Lower lobe of right lung (tissue), 2 donors: Measurements from ENCODE around the gene MYO5B. TPM values are rescaled to one million over a fixed set of nuclear protein-coding genes. Genes with fewer than 3 reads are reported as not detected.

Experiments
- ATAC-seq, 2 donors: fragments of 200-7000 bp; cut with Tn5 transposase; one replicate each; pipeline ENCODE4 v1.9.1; 2020 to 2022; ENCODE audit warnings: mild to moderate bottlenecking in 2 of 2, moderate library complexity in 2 of 2
- DNase-seq: peaks from one replicate; pipeline ENCODE4 v3.0.0-alpha.2; 2020
- H3K27ac ChIP-seq: fragments of 200-600 bp; one replicate; pipeline ENCODE4 v1.8.0; 2022
- H3K27me3 ChIP-seq: fragments of 200-600 bp; one replicate; pipeline ENCODE4 v1.8.0; 2022; ENCODE audit warnings: low read depth
- H3K36me3 ChIP-seq: fragments of 200-600 bp; one replicate; pipeline ENCODE4 v1.8.0; 2022; ENCODE audit warnings: mild to moderate bottlenecking
- H3K4me1 ChIP-seq: fragments of 200-600 bp; one replicate; pipeline ENCODE4 v1.8.0; 2022
- H3K4me3 ChIP-seq: fragments of 200-600 bp; one replicate; pipeline ENCODE4 v1.8.0; 2022; ENCODE audit warnings: mild to moderate bottlenecking
- H3K9me3 ChIP-seq: fragments of 200-600 bp; one replicate; pipeline ENCODE4 v1.8.0; 2022
- CTCF ChIP-seq: fragments of 200-600 bp; IDR thresholded peaks from one replicate; pipeline ENCODE4 v1.8.0; 2022; ENCODE audit warnings: antibody characterized with exemption, mild to moderate bottlenecking
- intact Hi-C: fragments of 100-400 bp; cut with DNase I; formaldehyde crosslinking; loops from one replicate; pipeline ENCODE4 v1.11.0; 2022
- total RNA-seq: library from RNA; stranded (reverse); fragmentation: NEBNext Ultra II Directional; extraction: Animal tissue kit (Norgen Biotek cat#: 25700); gene quantifications from one replicate; pipeline ENCODE4 v1.2.1, GENCODE V29; 2021
- donor health status: DM: no; HTN: yes; CAD: no; lungs with severe emphysema.

The MYO5B gene
- total RNA-seq, 1 donor from 2014 or later, result 23.3 TPM

- no peaks in the 10 kb centered on the region for H3K36me3 ChIP-seq
- intact Hi-C loops, result no loop called here
- H3K4me1 ChIP-seq, result peaks cover 6% of the 10 kb centered on the region
- no peaks in the 10 kb centered on the region for H3K9me3 ChIP-seq
- no peak for TF ChIP-seq CTCF
- DNase-seq (no peak), ATAC-seq (no peak)
- H3K4me3 ChIP-seq, result no peak overlapping the region
- no peaks in the 10 kb centered on the region for H3K27me3 ChIP-seq
- no peak overlapping the region for H3K27ac ChIP-seq
These were observed 341.9 kb downstream of the MYO5B start for GRCh38 chr18:49853011-49853410.

GRCh38 chr18:49851624-49852023 is 343.3 kb downstream of the MYO5B start:
- Histone ChIP-seq H3K27me3 (no peaks in the 10 kb centered on the region), H3K36me3 (peaks cover 5% of the 10 kb centered on the region), H3K9me3 (no peaks in the 10 kb centered on the region), H3K27ac (no peak overlapping the region), H3K4me3 (no peak overlapping the region), H3K4me1 (peaks cover 6% of the 10 kb centered on the region)
- DNase-seq (no peak), ATAC-seq (no peak)
- no peak for TF ChIP-seq CTCF
- intact Hi-C loops, result no loop called here

- no peak overlapping the region for H3K4me3 ChIP-seq
- intact Hi-C loops, result no loop called here
- ATAC-seq (no peak), DNase-seq (no peak)
- H3K27ac ChIP-seq, result no peak overlapping the region
- no peak for TF ChIP-seq CTCF
- H3K36me3 ChIP-seq, result peaks cover 5% of the 10 kb centered on the region
- H3K27me3 ChIP-seq, result peaks cover 6% of the 10 kb centered on the region
- H3K4me1 ChIP-seq, result peaks cover 6% of the 10 kb centered on the region
- H3K9me3 ChIP-seq, result no peaks in the 10 kb centered on the region
These were observed 344.3 kb downstream of the MYO5B start for GRCh38 chr18:49850636-49851035.

GRCh38 chr18:49849331-49850217 is 345.4 kb downstream of the MYO5B start:
- TF ChIP-seq CTCF, result no peak
- H3K36me3 ChIP-seq, result peaks cover 5% of the 10 kb centered on the region
- intact Hi-C loops, result no loop called here
- H3K27ac ChIP-seq, result peak overlapping the region; percentile 26
- no peaks in the 10 kb centered on the region for H3K9me3 ChIP-seq
- DNase-seq, result peak; percentile 82
- H3K4me3 ChIP-seq, result no peak overlapping the region
- H3K4me1 ChIP-seq, result peaks cover 6% of the 10 kb centered on the region
- peak; percentile 93 to 94 for ATAC-seq
- peaks cover 6% of the 10 kb centered on the region for H3K27me3 ChIP-seq

- Histone ChIP-seq H3K4me3 (no peak overlapping the region), H3K36me3 (peaks cover 5% of the 10 kb centered on the region), H3K27me3 (peaks cover 6% of the 10 kb centered on the region), H3K9me3 (no peaks in the 10 kb centered on the region), H3K27ac (no peak overlapping the region), H3K4me1 (peaks cover 6% of the 10 kb centered on the region)
- DNase-seq (no peak), ATAC-seq (no peak)
- TF ChIP-seq CTCF, result no peak
- intact Hi-C loops, result no loop called here
These were observed 346.8 kb downstream of the MYO5B start for GRCh38 chr18:49848115-49848514.
